Progenitor cell of endocrine pancreas (in vitro differentiated cells): ENCODE measurements around the gene TMEM132D. TPM values are rescaled to one million over a fixed set of nuclear protein-coding genes. Genes with fewer than 3 reads are reported as not detected.

ENCODE experiments used
- DNase-seq: peaks from one replicate; pipeline ENCODE4 v3.0.0; 2021; ENCODE audit warnings: low spot score; ENCODE audit not compliant: unreplicated experiment
- H3K27ac Mint-ChIP-seq: 2 replicates; pipeline ENCODE4 v1.8.0; 2021; ENCODE audit warnings: mild to moderate bottlenecking, moderate library complexity, mixed read lengths
- H3K27me3 Mint-ChIP-seq: 2 replicates; pipeline ENCODE4 v1.8.0; 2021; ENCODE audit warnings: mixed read lengths
- H3K36me3 Mint-ChIP-seq: 2 replicates; pipeline ENCODE4 v1.8.0; 2022; ENCODE audit warnings: mixed read lengths; ENCODE audit not compliant: insufficient read depth
- H3K4me1 Mint-ChIP-seq: 2 replicates; pipeline ENCODE4 v1.8.0; 2021; ENCODE audit warnings: low read depth, mixed read lengths
- H3K4me3 Mint-ChIP-seq: 2 replicates; pipeline ENCODE4 v1.8.0; 2021; ENCODE audit warnings: low read depth, mild to moderate bottlenecking, moderate library complexity, mixed read lengths
- H3K9me3 Mint-ChIP-seq: 2 replicates; pipeline ENCODE4 v1.8.0; 2021; ENCODE audit warnings: low read depth, mixed read lengths
- total RNA-seq: library from RNA; stranded (reverse); gene quantifications from 2 replicates; pipeline ENCODE4 v1.2.1, GENCODE V29; 2021
- TF ChIP-seq, protein P1 (sequence below): fragments of 200-600 bp; sonication (generic); IDR thresholded peaks from one replicate; pipeline ENCODE4 v1.5.0; 2021; ENCODE audit warnings: antibody characterized with exemption, mild to moderate bottlenecking; ENCODE audit not compliant: unreplicated experiment

TMEM132D gene
- total RNA-seq, 1 donor from 2014 or later, result 0.46 TPM

DNA sequence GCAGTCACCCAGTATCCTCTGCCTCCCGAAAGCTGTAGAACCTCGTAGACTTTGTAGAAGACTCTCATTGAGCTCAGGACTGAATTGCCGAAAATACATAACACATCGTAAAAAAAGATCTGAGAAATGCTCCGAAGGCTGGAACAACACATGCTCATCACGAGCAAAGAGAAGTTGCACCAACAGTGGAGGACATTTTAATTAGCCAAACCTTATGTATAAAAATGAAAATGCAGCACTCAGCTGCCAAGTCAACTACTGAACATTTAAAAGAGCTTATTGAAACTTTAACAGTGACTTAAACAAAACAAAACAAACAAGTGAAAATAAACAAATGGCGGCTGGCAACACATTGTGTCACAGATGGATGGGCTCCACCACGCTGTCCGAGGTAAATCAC, 519.9 kb downstream of the TMEM132D start:
- DNase-seq, result no peak
- peaks cover 11% of the 10 kb centered on the region for H3K4me1 Mint-ChIP-seq

GRCh38 chr12:129381715-129382114, 522.1 kb downstream of the TMEM132D start:
- Mint-ChIP-seq H3K27me3 (peaks cover 11% of the 10 kb centered on the region), H3K9me3 (peaks cover 7% of the 10 kb centered on the region), H3K27ac (no peak overlapping the region), H3K4me1 (peaks cover 16% of the 10 kb centered on the region), H3K4me3 (no peak overlapping the region), H3K36me3 (no peaks in the 10 kb centered on the region)
- TF ChIP-seq, protein P1, sequence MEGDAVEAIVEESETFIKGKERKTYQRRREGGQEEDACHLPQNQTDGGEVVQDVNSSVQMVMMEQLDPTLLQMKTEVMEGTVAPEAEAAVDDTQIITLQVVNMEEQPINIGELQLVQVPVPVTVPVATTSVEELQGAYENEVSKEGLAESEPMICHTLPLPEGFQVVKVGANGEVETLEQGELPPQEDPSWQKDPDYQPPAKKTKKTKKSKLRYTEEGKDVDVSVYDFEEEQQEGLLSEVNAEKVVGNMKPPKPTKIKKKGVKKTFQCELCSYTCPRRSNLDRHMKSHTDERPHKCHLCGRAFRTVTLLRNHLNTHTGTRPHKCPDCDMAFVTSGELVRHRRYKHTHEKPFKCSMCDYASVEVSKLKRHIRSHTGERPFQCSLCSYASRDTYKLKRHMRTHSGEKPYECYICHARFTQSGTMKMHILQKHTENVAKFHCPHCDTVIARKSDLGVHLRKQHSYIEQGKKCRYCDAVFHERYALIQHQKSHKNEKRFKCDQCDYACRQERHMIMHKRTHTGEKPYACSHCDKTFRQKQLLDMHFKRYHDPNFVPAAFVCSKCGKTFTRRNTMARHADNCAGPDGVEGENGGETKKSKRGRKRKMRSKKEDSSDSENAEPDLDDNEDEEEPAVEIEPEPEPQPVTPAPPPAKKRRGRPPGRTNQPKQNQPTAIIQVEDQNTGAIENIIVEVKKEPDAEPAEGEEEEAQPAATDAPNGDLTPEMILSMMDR, result no peak
- DNase-seq, result no peak

More for the DNA sequence above, 519.9 kb downstream of the TMEM132D start:
- TF ChIP-seq, protein P1, result no peak
- H3K27me3 Mint-ChIP-seq, result peaks cover 7% of the 10 kb centered on the region
- H3K4me3 Mint-ChIP-seq, result no peak overlapping the region
- no peaks in the 10 kb centered on the region for H3K36me3 Mint-ChIP-seq
- H3K9me3 Mint-ChIP-seq, result no peaks in the 10 kb centered on the region
- no peak overlapping the region for H3K27ac Mint-ChIP-seq

GRCh38 chr12:129379076-129379804, 524.6 kb downstream of the TMEM132D start:
- peaks cover 12% of the 10 kb centered on the region for H3K9me3 Mint-ChIP-seq
- H3K4me1 Mint-ChIP-seq, result peaks cover 16% of the 10 kb centered on the region
- TF ChIP-seq, protein P1, result no peak
- H3K27me3 Mint-ChIP-seq, result peaks cover 25% of the 10 kb centered on the region
- no peak overlapping the region for H3K4me3 Mint-ChIP-seq
- no peak for DNase-seq
- no peak overlapping the region for H3K27ac Mint-ChIP-seq
- H3K36me3 Mint-ChIP-seq, result peaks cover 3% of the 10 kb centered on the region

- peaks cover 16% of the 10 kb centered on the region for H3K4me1 Mint-ChIP-seq
- peaks cover 12% of the 10 kb centered on the region for H3K9me3 Mint-ChIP-seq
- H3K36me3 Mint-ChIP-seq, result peaks cover 3% of the 10 kb centered on the region
- no peak overlapping the region for H3K4me3 Mint-ChIP-seq
- H3K27me3 Mint-ChIP-seq, result peaks cover 30% of the 10 kb centered on the region
- H3K27ac Mint-ChIP-seq, result no peak overlapping the region
- DNase-seq, result no peak
- TF ChIP-seq, protein P1, result no peak
Observed at GRCh38 chr12:129378496-129378895, 525.3 kb downstream of the TMEM132D start.

DNA sequence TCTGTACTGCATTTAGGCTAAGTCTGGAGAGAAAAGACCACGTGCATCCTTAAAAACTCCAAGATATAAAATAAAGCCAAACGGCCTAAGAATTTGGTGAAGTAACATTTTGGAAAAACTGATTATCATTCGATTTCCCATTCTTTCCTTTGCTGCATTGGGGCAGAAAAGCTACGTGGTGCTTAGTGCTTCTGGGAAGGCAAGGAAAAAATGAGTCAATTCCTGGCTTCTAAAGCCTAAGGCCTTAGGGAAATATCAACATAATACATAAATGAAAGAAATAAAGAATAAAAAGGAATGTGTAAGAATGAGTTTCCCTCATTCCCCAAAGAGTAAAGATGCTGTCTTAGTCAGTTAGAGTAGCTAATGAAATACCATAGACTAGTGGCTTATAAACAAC, 530.1 kb downstream of the TMEM132D start:
- TF ChIP-seq, protein P1, result no peak
- Mint-ChIP-seq H3K9me3 (peaks cover 12% of the 10 kb centered on the region), H3K27ac (no peak overlapping the region), H3K4me1 (peaks cover 3% of the 10 kb centered on the region), H3K4me3 (no peak overlapping the region), H3K36me3 (peaks cover 3% of the 10 kb centered on the region), H3K27me3 (peaks cover 35% of the 10 kb centered on the region)
- DNase-seq, result no peak
